GM19467 (cell line): ENCODE measurements around the gene NR6A1.

Experiments used
- ATAC-seq: cut with Tn5 transposase; IDR thresholded peaks from one replicate; pipeline ENCODE4 v1.9.1; 2021; ENCODE audit warnings: mild to moderate bottlenecking, moderate library complexity; ENCODE audit not compliant: unreplicated experiment

NR6A1 gene

GRCh38 chr9:124662561-124662960 lies 108.5 kb downstream of the NR6A1 start:
- no peak for ATAC-seq

GRCh38 chr9:124661271-124661670 lies 109.8 kb downstream of the NR6A1 start:
- ATAC-seq, result no peak

GRCh38 chr9:124660341-124660801 lies 110.7 kb downstream of the NR6A1 start:
- ATAC-seq, result no peak

- ATAC-seq, result peak; percentile 40
Observed at GRCh38 chr9:124659099-124659659, 111.9 kb downstream of the NR6A1 start.

- ATAC-seq, result peak; percentile 90
Observed at GRCh38 chr9:124658165-124659017, 112.7 kb downstream of the NR6A1 start.

GRCh38 chr9:124657516-124657915 lies 113.6 kb downstream of the NR6A1 start:
- ATAC-seq, result no peak

- ATAC-seq, result no peak
Observed at GRCh38 chr9:124654431-124654830, 116.7 kb downstream of the NR6A1 start.

GRCh38 chr9:124652615-124653393 lies 118.3 kb downstream of the NR6A1 start:
- no peak for ATAC-seq

- ATAC-seq, result no peak
Observed at GRCh38 chr9:124652203-124652602, 118.9 kb downstream of the NR6A1 start.

- no peak for ATAC-seq
Observed at GRCh38 chr9:124645274-124645673, 125.8 kb downstream of the NR6A1 start.

GRCh38 chr9:124639637-124640036 lies 131.5 kb downstream of the NR6A1 start:
- no peak for ATAC-seq

GRCh38 chr9:124635285-124635684 lies 135.8 kb downstream of the NR6A1 start:
- ATAC-seq, result no peak

GRCh38 chr9:124632077-124632621 lies 139.0 kb downstream of the NR6A1 start:
- ATAC-seq, result no peak

GRCh38 chr9:124631326-124631725 lies 139.8 kb downstream of the NR6A1 start:
- no peak for ATAC-seq

- no peak for ATAC-seq
Observed at GRCh38 chr9:124629600-124629999, 141.5 kb downstream of the NR6A1 start.

- ATAC-seq, result no peak
Observed at GRCh38 chr9:124628741-124629140, 142.4 kb downstream of the NR6A1 start.

- ATAC-seq, result no peak
Observed at GRCh38 chr9:124626276-124626675, 144.8 kb downstream of the NR6A1 start.

GRCh38 chr9:124625087-124625486 lies 146.0 kb downstream of the NR6A1 start:
- no peak for ATAC-seq

GRCh38 chr9:124624735-124624992 lies 146.4 kb downstream of the NR6A1 start:
- ATAC-seq, result no peak

- ATAC-seq, result no peak
Observed at GRCh38 chr9:124623966-124624734, 147.0 kb downstream of the NR6A1 start.

GRCh38 chr9:124622882-124623281 lies 148.2 kb downstream of the NR6A1 start:
- no peak for ATAC-seq
